ENCODE data around the gene SDF2.
A peak's percentile ranks its signal among the peaks of the same experiment; 100 is the strongest.

Gene SDF2, protein sequence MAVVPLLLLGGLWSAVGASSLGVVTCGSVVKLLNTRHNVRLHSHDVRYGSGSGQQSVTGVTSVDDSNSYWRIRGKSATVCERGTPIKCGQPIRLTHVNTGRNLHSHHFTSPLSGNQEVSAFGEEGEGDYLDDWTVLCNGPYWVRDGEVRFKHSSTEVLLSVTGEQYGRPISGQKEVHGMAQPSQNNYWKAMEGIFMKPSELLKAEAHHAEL

DNA sequence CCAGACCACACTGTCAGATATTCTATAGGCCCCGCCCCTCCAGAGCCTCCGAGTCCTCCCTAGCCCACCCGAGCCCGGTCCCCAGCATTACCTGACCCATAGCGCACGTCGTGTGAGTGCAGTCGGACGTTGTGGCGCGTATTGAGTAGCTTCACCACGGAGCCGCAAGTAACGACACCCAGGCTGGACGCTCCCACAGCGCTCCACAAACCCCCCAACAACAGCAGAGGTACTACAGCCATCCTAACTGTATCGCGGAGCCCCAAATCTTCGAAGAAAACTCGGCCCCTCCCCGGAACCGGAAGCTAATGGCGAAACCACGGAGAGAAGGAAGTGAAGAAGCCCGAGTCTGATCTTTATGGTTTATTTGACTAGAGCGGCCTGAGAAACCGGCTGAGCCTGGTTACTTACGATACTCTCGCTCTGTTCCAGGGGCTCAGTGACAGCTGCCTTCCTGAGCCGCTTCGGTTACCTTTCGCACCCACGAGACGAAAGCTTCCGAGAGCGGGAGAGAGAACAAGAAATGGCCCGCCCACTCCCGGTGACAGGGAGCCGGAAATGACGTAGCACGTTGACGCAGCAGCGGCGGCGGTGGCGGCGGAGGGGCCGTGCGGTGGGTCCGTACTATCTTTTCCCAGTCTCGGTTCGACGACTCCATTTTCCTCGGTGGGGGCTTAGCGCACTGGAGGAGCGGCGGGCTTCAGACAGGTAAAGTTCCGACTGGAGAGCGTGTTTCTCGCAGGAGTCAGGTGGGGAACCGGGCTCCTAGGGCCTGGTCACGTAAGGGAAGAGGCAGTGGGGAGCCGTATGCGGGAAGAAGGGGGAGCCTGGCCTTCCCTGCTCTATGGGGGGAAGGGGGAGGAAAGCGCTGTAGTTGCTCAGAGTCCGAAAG lies at the start of gene SDF2, which contains the start of gene SUPT6H:
TSS of gene SDF2 (minus strand) at position 272 of the 892 bp plus-strand sequence. CDS start at position 242, 30 bp downstream.
TSS of gene SUPT6H (plus strand) at position 571 of the 892 bp plus-strand sequence. CDS start 11,197 bp downstream, outside the sequence.
- DNase-seq, result peak; percentile 98

DNA sequence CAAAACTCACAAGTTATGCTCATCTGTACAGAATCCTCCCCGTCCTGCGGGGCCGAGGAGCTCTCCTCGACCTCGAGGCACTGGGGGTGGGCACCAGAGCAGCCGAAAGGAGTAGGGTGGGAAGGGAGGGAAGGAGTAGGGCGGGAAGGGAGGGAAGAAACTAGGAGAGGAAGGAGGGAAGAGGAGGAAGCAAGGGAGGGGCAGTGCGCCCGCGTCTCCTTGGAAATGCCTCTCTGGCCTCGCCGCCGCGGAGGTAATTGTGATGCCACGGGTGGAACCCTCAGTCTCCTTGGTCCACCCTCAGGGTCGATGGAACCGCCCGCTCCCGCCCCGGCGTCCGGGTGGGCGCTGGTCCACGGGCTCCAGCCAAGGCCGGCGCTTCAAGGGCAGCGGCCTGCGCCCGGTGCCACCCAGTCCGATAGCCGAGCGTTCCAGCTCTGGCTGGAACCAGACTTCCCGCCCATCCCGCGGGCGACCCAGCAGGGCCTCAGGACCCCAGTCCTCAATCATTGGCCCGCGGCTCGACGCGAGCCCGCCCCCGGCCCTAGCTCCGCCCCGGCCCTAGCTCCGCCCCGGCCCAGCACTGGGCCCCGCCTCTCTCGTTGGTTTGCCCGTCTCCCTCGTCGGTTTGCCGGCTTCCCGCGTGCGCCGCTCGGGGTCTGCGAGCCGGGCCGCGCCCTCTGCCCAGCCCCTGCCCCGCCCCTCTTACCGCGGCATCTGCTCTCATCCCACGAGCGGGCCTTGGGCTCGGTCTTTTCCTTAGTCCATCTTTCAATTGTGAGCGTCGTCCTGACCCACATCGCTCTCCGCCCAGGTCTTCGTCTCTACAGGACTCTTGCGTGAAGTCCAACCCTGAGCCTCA lies 49.4 kb upstream of the SDF2 start:
- DNase-seq, result peak; percentile 94

DNA sequence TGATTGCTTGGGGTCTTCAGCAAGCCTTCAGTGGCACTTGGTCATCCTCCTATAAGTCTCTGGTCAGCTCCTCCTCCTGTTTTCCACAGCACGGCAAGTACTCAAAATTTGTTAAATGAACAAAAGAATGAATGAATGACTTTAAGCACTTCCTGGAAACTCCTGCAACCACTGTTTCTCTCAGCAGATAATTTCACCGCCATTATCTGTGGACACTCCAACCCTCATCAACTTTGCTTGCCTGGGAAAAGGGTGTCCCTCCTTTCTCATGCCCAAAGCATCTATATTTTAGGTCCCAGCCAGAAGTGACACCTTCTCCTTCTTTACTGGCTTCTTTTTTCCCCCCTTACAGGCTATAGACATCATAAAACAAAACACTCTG lies 45.6 kb upstream of the SDF2 start:
- DNase-seq, result no peak

DNA sequence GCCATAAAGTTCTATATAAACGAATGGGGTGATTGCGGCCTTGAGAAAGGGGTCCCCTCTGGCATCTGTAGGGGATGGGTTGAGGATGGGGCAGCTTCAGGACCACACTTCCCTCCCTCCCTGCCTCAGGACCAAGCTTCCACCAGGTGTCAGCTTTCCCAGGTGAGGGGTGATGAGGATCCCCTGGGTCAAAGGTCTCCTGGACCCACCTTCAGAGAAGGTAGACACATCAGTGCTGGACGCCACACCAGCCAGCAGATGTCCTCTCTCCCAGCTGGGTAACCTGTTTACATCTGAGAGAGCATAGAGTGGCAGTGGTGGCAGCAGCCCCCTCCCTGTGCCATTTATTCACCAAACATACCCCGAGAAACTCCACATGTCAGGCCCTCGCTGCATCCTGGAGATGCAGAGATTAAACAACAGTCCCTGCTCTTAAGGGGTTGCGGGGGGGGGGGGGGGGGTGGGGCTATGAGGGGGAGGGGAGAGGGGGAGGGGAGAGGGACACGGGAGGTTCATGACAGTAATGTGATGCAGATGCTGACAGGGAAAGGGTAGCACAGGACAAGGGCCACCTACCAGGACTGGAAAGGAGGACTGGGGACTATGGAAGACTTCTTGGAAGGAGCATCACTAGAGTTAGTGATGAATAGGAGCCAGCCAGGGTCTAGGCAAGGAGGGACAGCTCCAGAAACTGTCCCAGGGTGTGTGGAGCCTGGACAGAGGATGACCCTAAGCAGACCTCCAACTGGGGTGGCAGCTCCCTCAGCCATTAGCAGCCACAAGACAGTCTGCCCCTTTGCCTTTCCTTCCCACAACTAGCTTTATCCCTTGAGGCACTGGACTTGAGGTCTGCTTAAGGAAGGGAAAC lies 45.0 kb upstream of the SDF2 start:
- DNase-seq, result no peak

DNA sequence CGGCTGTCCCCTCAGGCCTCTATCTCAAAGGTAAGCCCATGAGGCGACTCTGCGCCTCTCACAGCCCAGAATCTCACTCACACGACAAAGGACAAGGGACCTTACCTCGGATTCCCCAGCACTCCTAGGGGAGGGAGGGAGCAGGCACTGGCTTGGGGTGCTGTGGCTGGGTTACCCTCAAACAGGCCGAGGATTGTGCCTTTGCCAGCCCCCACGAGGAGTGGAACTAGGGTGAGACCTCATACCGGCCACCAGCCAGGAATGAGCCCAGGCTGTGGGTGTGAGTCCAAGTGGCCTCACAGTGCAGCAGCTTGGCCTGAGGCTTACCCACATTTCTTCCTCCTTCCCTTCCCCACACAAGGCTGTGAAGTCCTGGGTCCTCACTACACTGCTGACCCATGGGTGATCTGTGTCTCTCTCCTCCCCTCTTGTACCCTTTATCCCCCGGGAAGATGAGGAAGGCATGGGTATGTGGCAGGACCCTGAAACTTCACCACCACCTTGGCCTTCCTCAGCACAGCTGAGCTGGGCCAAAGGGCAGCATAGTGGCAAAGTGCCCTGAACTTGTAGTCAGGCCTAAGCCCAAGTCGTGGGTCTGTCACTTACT lies 44.1 kb upstream of the SDF2 start:
- DNase-seq, result no peak

DNA sequence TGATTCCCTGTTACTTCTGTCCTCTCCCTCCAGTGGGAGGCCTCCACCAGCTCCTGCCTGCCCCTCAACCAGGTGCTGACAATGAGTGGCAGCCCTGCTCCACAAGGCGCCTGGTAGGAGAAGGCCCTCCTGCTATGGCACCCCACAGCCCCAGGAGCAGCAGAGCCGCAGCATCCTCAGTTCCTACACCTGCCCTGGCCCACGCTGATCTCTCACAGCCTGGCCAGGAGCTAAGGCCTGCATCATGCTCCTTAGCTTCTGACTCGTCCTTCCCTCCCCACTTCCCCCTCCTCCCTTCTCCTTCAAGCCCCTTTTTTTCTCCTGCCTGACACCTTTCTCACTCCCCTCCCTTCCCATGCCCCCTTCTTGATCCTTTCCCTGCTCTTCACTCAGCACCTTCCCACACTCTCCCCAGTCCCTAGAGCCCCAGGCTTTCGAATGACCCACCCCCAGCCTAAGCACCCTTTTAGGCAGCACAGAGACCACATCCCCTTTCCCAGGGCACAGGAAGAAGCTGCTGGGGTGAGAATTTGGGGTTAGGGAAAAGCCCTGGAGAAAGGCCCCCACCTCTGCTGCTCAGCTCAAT lies 43.5 kb upstream of the SDF2 start:
- no peak for DNase-seq

DNA sequence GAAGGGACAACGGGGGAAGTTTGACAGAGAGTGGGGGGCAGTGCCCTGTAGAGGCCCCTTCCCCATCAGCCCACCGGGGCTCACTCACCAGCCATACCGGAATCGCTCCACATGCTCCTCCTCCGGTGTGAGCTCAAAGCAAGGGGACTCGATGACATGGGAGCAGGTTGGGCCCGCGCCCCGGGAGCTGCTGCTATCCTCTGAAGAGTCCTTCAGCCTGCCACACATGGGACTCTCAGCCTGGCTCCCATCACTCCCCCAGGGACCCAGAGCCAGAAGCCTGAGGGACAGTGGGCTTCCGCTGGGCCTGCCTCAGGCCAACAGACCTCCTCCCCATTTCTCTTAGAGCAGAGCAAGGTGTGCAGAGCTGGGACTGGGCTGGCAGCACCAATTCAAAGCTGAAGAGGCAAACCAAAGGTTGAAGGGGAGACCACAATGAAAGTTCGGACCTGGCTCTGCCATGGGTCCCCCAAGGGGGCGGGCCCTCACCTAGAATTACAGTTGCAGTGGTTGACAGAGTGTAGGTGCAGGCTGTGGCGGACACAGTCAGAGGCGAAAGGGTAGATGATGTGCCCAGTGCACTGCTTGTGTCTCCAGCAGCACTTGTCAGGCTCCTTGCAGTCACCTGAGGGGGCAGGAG lies 42.6 kb upstream of the SDF2 start:
- no peak for DNase-seq

DNA sequence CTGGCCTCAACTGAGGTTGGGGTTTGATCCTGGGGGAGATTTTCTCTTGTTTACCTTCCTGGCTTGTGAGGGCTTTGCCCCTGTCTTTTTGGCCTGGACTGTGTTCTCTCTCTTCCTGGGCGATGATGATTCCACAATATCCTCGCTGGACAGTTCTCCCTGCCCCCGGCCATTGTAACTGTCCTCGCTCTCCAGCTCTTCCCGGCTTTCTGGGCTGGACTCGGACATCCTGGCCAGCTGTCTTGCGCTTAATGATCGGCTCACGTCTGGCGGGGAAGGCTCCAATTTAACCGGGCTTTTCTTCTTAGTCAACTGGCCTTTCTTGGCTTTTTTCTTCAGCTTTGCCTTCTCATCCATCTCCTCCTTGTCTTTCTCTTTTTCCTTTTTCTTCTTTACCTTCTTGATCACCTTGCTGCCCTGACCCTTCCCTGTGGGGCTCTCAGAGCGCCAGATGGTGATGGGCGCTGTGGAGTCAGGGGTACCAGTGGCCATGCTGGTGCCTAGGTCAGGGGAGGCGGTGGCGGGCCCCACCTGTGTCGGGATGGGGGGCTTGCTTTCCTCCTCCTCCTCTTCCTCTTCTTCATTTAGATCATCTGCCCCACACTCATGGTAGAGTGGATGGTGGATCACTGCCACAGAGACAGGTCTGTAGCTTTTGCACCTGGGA lies 42.0 kb upstream of the SDF2 start:
- no peak for DNase-seq

DNA sequence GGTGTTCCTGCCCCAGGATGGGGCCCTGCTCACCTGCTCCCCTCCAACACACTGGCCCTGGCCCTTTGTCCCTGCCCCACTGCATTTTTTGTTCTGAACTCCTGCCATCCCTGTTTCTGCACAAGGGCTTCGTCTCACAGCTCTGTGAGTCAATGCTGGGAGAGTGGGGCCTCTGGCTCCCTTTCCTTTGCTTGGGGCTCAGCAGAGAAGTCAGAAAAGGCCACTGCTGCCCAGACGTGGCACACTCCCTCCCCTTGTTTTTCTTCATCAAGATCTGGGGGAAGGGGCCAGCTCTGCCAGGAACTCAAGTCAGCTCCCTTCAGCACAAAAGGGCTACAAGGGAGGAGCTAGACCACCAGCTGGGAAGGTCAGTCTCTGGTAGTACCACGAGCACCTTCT lies 41.0 kb upstream of the SDF2 start:
- no peak for DNase-seq

DNA sequence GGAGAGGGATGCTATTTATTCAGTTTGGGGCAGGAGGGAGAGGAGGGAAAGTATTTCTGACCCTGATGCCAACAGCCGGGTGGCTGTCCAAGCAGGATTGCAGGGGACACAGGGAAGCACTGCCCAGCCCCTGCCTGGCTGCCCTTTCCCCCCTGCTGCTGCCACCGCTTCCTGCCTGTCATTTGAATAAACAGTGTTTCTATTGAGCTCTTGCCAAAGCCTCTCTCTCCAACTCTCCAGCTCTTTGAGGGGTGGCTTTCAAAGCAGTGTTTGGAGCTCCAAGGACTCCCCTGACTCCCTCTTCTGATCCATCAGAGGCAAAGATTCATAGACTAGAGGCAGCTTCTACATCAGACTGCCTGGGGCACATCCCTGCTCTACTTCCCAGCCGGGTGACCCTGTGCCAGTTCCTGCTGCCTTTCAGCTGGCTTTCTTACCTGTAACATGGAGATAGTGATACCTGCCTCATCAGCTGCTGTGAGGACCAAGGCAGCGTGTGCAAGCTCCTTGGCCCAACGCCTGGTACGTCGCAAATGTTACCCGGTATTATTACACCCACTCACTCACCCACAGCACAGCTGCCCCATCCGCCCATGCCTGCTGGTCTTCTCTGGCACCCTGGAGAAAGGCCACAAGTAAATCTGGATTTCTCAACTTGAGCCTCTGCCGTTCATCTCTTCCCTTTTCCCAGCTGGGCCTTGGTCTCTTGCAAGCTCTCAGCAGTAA lies 40.5 kb upstream of the SDF2 start:
- no peak for DNase-seq

DNA sequence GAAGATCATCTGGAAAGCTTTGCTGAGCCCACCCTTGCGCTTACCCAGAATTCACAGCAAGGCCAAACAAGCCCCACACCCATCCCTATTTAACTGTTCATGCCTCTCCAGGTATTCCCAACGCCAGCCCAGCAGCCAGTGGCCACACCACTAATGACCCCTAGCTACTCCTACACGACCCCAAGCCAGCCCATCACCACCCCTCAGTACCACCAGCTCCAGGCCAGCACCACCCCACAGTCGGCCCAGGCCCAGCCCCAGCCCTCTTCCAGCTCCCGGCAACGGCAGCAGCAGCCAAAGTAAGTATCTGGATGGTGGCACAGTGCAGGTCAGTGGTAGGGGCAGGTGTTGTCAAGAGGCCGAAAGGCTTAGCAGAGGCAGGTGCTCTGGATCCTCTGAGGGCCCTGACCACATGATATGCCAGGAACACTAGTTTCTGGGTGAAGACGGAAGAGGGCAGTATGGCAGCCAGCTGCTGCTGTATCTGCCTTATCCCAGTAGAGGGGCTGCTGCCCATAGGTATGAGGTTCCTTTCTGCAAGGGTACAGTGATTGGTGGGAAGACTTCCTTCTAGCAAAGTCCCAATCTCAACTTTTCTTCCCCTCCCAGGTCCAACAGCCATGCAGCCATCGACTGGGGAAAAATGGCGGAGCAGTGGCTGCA lies 39.3 kb upstream of the SDF2 start:
- DNase-seq, result no peak

DNA sequence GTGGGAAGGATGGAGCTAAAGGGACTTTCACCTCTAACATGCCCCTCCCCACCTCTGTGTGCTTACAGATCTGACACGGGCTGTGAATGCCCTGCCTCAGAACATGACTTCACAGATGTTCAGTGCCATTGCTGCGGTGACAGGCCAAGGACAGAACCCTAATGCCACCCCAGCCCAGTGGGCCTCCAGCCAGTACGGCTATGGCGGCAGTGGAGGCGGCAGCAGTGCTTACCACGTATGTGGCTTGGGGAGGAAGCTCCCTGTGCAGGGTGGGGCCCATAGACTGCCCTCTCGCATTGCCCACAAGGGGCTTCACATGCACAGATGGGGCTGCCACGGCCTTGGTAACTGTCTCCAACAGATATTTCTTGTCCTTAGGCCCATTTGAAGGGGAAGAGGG lies 38.6 kb upstream of the SDF2 start:
- DNase-seq, result no peak

DNA sequence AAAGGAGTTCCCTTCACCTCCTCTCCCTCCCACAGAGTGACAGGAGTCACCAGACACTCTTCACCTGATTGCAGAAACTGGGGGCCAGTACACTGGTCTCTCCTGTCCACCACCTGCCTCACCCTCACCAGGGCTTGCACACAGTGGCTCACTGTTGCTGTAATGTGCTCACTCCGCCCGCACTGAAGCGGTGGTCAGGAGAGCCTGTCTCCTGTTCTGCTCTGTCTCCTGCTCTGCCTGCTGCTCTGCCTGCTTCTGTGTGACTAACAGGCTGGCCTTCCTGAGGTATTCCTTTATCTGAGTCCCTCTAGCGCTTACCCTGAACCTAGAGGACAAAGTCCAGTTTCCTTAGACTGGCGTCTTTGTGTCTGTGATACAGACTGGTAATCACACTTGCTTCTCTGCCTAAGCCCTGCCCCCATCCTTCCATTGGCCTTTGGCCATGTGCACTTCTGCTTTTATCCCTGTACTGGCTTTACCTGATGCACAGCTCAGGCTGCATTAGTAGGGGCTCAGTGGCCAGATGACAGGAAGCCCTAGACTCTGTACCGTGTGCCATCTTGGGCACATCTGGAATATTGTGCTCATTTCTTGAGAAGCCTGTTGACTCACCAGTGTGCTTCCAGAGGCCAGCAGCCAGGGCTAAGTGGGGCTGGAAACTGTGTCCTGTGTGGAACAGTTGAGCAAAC lies 36.7 kb upstream of the SDF2 start:
- no peak for DNase-seq

DNA sequence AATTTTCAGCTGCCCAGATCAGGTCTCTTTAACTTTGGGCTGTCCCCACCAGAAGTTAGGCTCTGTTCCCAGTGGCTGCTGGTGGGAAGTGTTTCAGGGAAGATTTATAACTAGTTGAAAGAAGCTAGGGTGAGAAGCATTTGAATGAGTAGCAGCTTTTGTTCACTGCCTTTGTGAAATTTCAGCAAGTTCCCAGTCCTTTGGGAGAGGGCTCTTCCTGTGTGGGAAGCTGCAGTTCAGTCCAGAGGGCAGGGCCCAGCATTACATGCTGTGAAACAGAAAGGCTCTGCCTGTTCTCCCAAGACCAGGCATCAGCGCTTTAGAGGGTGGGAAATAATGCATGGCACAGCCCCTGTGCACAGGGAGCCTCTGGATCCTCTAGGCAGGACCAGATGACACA lies 32.2 kb upstream of the SDF2 start:
- no peak for DNase-seq

DNA sequence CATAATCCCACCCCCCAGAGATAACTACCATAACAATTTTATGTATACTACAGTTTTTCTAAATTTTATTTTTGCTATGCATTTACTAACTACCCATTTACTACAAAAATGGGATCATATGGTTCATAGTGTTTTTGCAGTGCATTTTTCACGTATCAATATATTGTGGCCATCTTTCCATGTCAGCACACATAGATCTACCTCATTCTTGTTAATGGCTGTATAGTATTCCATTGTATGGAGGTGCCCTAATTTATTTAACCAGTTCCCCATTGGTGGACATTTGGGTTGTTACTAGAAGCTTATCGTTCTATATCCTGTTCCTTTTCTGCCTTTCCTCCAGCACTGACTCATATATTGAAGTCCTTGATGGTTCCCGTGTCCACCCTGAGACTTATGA lies 27.3 kb upstream of the SDF2 start:
- no peak for DNase-seq

DNA sequence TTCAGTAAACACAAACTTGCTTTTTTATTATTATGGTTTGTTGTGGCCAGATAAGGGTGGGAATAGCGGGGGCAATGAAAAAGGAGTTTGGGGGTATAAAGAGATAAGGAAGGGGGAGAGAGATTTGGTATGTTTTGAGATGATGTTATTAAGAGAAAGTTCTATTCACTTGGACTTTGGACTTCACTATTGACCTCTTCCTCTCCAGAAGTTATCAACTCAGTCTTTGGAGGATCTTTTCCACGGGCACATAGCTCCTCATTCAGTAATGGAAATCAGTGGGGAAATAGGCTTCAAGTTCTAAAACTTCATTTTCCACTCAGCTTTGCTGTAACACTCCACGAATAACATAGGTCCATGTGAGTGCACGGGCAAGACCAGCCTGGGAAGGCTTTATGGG lies 26.8 kb upstream of the SDF2 start:
- no peak for DNase-seq

DNA sequence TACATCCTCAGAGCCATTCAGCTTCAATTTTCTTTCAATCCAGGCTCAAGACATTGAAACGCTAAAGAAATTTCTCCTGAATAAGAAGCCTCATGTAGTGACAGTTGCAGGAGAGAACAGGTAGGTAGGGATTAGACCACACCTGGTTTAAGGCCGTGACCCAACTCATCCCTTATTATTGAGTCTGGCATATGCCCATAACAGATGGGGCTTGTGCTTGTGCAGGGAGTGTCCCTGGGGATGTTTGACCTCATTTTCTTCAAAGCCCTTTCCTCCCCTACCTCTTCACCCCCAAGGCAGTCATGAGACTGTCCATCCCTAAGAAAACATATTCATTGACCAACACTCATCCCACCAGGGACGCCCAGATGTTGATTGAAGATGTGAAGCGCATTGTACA lies 24.6 kb upstream of the SDF2 start:
- DNase-seq, result no peak

DNA sequence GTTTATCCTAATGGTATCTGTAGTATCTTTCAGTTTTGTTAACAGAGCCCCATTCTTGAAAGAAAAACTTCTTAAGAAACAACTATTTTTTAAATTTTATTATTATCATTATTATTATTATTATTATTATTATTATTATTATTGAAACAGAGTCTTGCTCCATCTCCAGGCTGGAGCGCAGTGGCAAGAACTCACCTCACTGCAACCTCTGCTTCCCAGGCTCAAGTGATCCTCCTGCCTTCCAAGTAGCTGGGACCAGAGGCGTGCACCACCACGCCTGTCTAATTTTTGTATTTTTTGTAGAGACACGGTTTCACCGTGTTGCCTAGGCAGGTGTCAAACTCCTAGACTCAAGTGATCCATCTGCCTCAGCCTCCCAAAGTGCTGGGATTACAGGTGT lies 23.7 kb upstream of the SDF2 start:
- DNase-seq, result no peak

DNA sequence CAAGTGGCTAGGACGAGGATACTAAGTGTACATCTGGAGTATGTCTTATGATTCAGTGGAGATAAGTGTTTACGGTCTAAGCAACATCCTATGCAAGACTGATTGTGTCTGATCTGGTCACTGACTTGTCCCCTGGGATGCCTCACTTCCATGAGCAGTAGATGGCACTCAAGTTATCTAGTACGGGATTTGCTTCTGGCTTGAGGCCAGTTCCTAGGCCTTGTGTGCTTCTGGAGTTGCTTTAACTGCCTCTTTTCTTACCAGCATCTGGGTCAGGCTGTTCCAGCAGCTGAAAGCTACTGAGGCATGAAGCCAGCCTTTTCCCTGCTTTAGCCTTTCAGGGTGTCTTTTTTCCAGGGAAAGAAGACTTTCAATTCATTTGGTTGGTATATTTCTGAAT lies 23.3 kb upstream of the SDF2 start:
- no peak for DNase-seq
